K562 (cell line): ENCODE data around the gene CKLF. TPM values are rescaled to one million over a fixed set of nuclear protein-coding genes. Genes with fewer than 3 reads are reported as not detected.
A peak's percentile ranks its signal among the peaks of the same experiment; 100 is the strongest.

Source experiments
- CEBPG ChIP-seq, 3 experiments: fragments of 200-800 bp in 1 of 3; sonication (Bioruptor generic) in 1 of 3; sonication (generic) in 1 of 3; formaldehyde crosslinking in 1 of 3; IDR thresholded peaks in 2 of 3; conservative IDR thresholded peaks in 1 of 3; 2 replicates each; pipeline versions ENCODE4 v1.6.1 to v1.8.0; 2016 to 2022; ENCODE audit warnings: missing compliant biosample characterization in 2 of 3, missing genetic modification characterization in 2 of 3, mild to moderate bottlenecking in 1 of 3, missing genetic modification reagents in 1 of 3
- EP400 ChIP-seq: fragments of 450-650 bp; IDR thresholded peaks from 2 replicates; pipeline ENCODE4 v1.6.1; 2017; ENCODE audit warnings: antibody characterized with exemption, mild to moderate bottlenecking, moderate library complexity
- ETS1 ChIP-seq: conservative IDR thresholded peaks from 2 replicates; pipeline ENCODE4 v1.6.1; 2011; ENCODE audit warnings: low read depth, mild to moderate bottlenecking, low read length; ENCODE audit not compliant: control insufficient read depth
- HDAC1 ChIP-seq, 2 experiments: fragments of 450-650 bp; IDR thresholded peaks; 2 replicates each; pipeline ENCODE4 v1.6.1; 2016 to 2017; ENCODE audit warnings: inconsistent platforms in 1 of 2, mild to moderate bottlenecking in 1 of 2, moderate library complexity in 1 of 2
- HMG20A ChIP-seq: fragments of 450-650 bp; formaldehyde crosslinking; conservative IDR thresholded peaks from 2 replicates; pipeline ENCODE4 v1.4.0; 2020; ENCODE audit warnings: mild to moderate bottlenecking, mixed read lengths
- KLF6 ChIP-seq: fragments of 250-450 bp; sonication (Bioruptor Pico); IDR thresholded peaks from 2 replicates; pipeline ENCODE4 v1.4.0; 2020; ENCODE audit warnings: mild to moderate bottlenecking, moderate library complexity, borderline replicate concordance
- L3MBTL2 ChIP-seq: fragments of 450-650 bp; IDR thresholded peaks from 2 replicates; pipeline ENCODE4 v1.6.1; 2016; ENCODE audit warnings: mild to moderate bottlenecking, moderate library complexity
- NCOA6 ChIP-seq: fragments of 450-650 bp; IDR thresholded peaks from 2 replicates; pipeline ENCODE4 v1.6.1; 2017; ENCODE audit warnings: mild to moderate bottlenecking
- PML ChIP-seq: IDR thresholded peaks from 2 replicates; pipeline ENCODE4 v1.6.1; 2012; ENCODE audit warnings: low read length, inconsistent platforms
- RAD51 ChIP-seq: fragments of 450-650 bp; IDR thresholded peaks from 2 replicates; pipeline ENCODE4 v1.7.1; 2016; ENCODE audit warnings: low read depth, mild to moderate bottlenecking, borderline replicate concordance
- RHOXF2B ChIP-seq: fragments of 250-450 bp; sonication (Bioruptor Pico); conservative IDR thresholded peaks from 2 replicates; pipeline ENCODE4 v1.5.1; 2021
- ZKSCAN8 ChIP-seq: fragments of 200-800 bp; sonication (Bioruptor generic); IDR thresholded peaks from 2 replicates; pipeline ENCODE4 v1.6.1; 2016; ENCODE audit warnings: missing genetic modification characterization, missing compliant biosample characterization
- ZNF584 ChIP-seq: fragments of 200-800 bp; sonication (Bioruptor generic); IDR thresholded peaks from 2 replicates; pipeline ENCODE4 v1.6.1; 2016; ENCODE audit warnings: low read depth, mild to moderate bottlenecking, missing genetic modification characterization, missing compliant biosample characterization
- ZNF589 ChIP-seq: fragments of 200-800 bp; sonication (Bioruptor generic); IDR thresholded peaks from 2 replicates; pipeline ENCODE4 v1.6.1; 2016; ENCODE audit warnings: low read depth, missing genetic modification characterization, missing compliant biosample characterization
- ZNF639 ChIP-seq, 2 experiments: fragments of 200-800 bp in 1 of 2; sonication (Bioruptor generic) in 1 of 2; sonication (generic) in 1 of 2; formaldehyde crosslinking in 1 of 2; IDR thresholded peaks in 1 of 2; conservative IDR thresholded peaks in 1 of 2; 2 replicates each; pipeline versions ENCODE4 v1.5.0 to v1.6.1; 2016 to 2020; ENCODE audit warnings: missing compliant biosample characterization in 1 of 2, missing genetic modification characterization in 1 of 2, missing genetic modification reagents in 1 of 2
- ZNF766 ChIP-seq: fragments of 200-800 bp; sonication (Bioruptor generic); conservative IDR thresholded peaks from 2 replicates; pipeline ENCODE4 v1.6.1; 2016; ENCODE audit warnings: missing genetic modification characterization, missing compliant biosample characterization
- polyA plus RNA-seq, 8 experiments: library from polyadenylated mRNA; depleted of rRNA in 4 of 8; stranded (reverse) in 5 of 8; unstranded in 3 of 8; fragments of >200 nt; fragmentation: Nextera tagmentation in 2 of 8; fragmentation: Illumina TruSeq in 1 of 8; extraction: Ambion mirVana in 2 of 8; extraction: Trizol in 1 of 8; gene quantifications; 2 replicates each; pipeline versions ENCODE4 v1.2.1 to v1.2.3, GENCODE V29; 2011 to 2014; ENCODE audit warnings: inconsistent platforms in 1 of 8, missing spikeins in 1 of 8
- total RNA-seq, 7 experiments: library from RNA; depleted of rRNA in 6 of 7; stranded (reverse); fragments of >200 nt in 6 of 7; fragmentation: Illumina TruSeq in 2 of 7; extraction: Trizol in 2 of 7; gene quantifications; 2 replicates each; pipeline versions ENCODE4 v1.2.1 to v1.2.3, GENCODE V29; 2011 to 2021; ENCODE audit warnings: low replicate concordance in 1 of 7
- TF ChIP-seq, protein P1 (sequence below): fragments of 450-650 bp; IDR thresholded peaks from 2 replicates; pipeline ENCODE4 v1.7.0; 2016; ENCODE audit warnings: borderline replicate concordance
- TF ChIP-seq, protein P2 (sequence below): fragments of 450-650 bp; IDR thresholded peaks from 2 replicates; pipeline ENCODE4 v1.6.1; 2016
- TF ChIP-seq, protein P3 (sequence below): fragments of 450-650 bp; formaldehyde crosslinking; IDR thresholded peaks from 2 replicates; pipeline ENCODE4 v1.4.0; 2020; ENCODE audit warnings: mild to moderate bottlenecking, moderate library complexity

Gene CKLF
- total and polyA plus RNA-seq, 9 of the 15 experiments (the other 6 are each of a cell fraction or from before 2014, with no cell fraction given) = 84.8 to 322 (median 118) TPM

DNA sequence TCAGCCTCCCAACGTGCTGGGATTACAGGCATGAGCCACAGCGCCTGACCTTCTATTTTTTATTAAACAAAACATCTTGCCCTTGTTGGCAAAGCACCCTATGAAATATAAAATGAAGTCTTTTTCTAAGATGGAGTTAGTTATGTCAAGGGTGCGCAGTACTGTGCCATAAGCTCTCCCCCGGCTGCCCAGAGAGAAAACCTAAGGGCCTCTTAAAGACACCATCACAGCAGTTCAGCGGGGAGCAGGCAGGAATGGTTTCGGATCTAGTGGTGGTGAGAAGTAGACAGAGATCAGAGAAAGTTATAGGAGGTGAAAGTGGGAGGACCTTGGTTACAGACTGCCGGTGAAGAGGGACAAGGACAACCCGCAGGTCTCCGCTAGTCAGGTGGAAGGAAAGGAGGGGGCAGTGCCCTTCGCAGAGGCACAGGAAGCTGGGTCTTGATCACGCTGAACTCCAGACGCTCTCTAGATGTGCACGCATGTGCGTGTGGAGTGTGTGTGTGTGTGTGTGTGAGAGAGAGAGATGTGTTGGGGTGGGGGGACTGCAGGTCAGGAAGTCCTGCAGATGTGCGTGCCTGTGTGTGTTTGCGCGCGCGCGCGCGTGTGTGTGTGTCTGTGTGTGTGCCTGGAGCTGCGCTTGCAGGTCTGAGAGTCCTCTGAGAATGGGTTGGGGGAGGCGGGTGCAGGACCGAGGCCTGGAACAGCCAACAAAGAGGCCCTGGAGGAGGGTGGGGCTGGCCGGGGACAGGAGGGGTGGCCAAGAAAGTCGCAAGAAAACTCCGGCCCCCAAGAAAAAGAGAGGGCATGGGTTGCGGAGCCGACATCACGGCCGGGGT, 51.4 kb downstream of the CKLF start (continued):
- peak; percentile 53 for TF ChIP-seq EP400
- TF ChIP-seq, protein P1, sequence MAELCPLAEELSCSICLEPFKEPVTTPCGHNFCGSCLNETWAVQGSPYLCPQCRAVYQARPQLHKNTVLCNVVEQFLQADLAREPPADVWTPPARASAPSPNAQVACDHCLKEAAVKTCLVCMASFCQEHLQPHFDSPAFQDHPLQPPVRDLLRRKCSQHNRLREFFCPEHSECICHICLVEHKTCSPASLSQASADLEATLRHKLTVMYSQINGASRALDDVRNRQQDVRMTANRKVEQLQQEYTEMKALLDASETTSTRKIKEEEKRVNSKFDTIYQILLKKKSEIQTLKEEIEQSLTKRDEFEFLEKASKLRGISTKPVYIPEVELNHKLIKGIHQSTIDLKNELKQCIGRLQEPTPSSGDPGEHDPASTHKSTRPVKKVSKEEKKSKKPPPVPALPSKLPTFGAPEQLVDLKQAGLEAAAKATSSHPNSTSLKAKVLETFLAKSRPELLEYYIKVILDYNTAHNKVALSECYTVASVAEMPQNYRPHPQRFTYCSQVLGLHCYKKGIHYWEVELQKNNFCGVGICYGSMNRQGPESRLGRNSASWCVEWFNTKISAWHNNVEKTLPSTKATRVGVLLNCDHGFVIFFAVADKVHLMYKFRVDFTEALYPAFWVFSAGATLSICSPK = no peak
- no peak for TF ChIP-seq NCOA6
- no peak for TF ChIP-seq PML
- TF ChIP-seq, protein P2, sequence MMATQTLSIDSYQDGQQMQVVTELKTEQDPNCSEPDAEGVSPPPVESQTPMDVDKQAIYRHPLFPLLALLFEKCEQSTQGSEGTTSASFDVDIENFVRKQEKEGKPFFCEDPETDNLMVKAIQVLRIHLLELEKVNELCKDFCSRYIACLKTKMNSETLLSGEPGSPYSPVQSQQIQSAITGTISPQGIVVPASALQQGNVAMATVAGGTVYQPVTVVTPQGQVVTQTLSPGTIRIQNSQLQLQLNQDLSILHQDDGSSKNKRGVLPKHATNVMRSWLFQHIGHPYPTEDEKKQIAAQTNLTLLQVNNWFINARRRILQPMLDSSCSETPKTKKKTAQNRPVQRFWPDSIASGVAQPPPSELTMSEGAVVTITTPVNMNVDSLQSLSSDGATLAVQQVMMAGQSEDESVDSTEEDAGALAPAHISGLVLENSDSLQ = no peak
- TF ChIP-seq L3MBTL2 = peak; percentile 13; the same call in 1 of the 2 replicates
- TF ChIP-seq CEBPG (CRISPR knock-in tag; IDR thresholded peaks at IDR 0.05) = no peak
- TF ChIP-seq CEBPG (tag; conservative IDR thresholded peaks at IDR 0.05 in 1 of 2, IDR thresholded peaks at IDR 0.05 in 1 of 2) = no peak
- peak; percentile 78 for TF ChIP-seq ZNF589 (CRISPR knock-in tag)
- no peak for TF ChIP-seq RAD51
- no peak for TF ChIP-seq ETS1
- peak in 1 of 2 experiments; percentile 55; a peak in 1 of 4 replicates for TF ChIP-seq ZNF639 (CRISPR knock-in tag; conservative IDR thresholded peaks at IDR 0.05 in 1 of 2, IDR thresholded peaks at IDR 0.05 in 1 of 2)
- TF ChIP-seq, protein P3, sequence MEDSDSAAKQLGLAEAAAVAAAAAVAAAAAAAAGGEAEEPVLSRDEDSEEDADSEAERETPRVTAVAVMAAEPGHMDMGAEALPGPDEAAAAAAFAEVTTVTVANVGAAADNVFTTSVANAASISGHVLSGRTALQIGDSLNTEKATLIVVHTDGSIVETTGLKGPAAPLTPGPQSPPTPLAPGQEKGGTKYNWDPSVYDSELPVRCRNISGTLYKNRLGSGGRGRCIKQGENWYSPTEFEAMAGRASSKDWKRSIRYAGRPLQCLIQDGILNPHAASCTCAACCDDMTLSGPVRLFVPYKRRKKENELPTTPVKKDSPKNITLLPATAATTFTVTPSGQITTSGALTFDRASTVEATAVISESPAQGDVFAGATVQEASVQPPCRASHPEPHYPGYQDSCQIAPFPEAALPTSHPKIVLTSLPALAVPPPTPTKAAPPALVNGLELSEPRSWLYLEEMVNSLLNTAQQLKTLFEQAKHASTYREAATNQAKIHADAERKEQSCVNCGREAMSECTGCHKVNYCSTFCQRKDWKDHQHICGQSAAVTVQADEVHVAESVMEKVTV = no peak
- TF ChIP-seq ZNF584 = peak; percentile 87
- TF ChIP-seq HDAC1 (IDR thresholded peaks at IDR 0.05) = peak in 1 of 2 experiments; percentile 81; a peak in 2 of 4 replicates
- no peak for TF ChIP-seq RHOXF2B (CRISPR knock-in tag)
- TF ChIP-seq KLF6 (CRISPR knock-in tag) = peak; percentile 93
- peak; percentile 78 for TF ChIP-seq ZNF766 (CRISPR knock-in tag)
- TF ChIP-seq HMG20A (CRISPR knock-in tag) = no peak
- TF ChIP-seq ZKSCAN8 (CRISPR knock-in tag) = peak; percentile 78; the same call in 1 of the 2 replicates
